NCI-H1417 (cell line): ENCODE measurements around the gene TIMM13.

Experiments
- DNase-seq, 3 experiments: peaks; one replicate each; lab custom pipeline; 2025; lab: John Stamatoyannopoulos, UW

TIMM13 gene

DNA sequence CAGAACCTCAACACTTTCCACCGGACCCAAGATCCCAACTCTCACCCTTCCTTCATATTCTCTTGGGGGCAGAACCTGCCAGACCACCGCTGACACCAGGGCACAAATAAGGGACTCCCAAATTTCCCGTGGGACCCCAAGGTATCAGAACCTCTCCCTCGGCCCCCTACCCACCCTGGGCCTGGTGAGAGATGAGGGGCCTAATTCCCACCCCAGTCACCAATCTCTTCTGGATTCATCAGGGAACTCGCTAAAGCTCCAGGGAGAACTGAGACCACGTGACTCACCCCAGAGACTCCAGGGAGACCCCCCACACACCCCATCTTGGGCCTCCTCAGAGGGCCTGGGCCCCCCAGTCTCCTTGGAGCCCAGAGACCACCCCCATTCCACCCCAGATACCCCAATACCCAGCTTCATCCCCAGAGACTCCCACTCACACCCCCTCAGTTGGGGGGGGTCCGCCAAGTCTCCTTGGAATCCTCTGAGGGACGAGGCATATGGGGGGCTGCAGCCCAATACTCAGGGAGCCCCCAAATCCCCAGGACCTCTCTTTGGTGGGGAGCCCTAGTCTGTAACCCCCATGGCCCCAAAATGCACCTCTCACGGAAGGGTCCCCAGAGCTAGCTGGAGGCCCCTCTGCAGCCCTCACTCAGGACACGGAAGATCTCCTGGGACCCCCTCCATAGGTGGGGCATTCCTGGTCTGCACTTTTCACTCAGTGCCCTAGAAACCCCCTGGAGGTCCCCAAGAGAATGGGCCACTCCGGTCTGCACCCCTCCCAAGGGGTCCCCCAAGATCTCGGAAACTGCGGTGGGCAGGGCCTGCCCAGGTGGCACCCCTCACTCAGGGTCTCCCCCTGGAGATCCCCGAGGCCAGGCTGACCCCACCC lies 27.8 kb upstream of the TIMM13 start:
- no peak for DNase-seq

DNA sequence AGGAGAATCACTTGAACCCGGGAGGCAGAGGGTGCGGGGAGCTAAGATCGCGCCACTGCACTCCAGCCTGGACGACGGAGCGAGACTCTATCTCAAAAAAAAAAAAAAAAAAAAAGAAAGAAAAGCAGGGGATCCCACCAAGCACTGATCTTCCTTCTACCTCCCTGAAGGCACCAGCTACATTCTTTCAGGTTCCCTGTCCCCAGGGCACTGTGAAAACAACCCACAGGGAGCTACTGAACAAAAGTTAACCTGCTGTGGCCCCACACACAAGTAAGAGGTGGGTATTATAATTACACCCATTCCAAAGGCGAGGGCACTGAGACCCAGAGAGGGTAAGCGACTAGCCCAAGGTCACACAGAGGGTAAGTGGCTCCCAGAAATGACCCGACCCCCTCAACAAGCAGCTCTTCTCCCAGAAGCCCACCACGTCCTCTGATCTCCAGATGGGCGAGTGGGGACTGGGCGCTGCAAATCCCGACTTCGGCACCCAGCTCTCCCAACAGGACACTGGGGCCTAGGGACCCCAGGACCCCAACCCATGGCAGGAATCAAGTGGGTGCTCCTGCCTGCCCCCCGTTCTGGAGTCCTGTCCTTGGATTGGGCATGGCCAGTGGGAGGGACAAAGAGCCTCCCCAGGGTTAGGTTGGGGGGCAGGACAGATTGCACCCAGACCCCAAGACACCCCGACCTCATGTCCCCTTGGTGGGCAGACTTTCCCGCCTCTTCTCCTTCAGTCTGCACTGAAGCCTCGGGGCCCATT lies 27.0 kb upstream of the TIMM13 start:
- DNase-seq = no peak

DNA sequence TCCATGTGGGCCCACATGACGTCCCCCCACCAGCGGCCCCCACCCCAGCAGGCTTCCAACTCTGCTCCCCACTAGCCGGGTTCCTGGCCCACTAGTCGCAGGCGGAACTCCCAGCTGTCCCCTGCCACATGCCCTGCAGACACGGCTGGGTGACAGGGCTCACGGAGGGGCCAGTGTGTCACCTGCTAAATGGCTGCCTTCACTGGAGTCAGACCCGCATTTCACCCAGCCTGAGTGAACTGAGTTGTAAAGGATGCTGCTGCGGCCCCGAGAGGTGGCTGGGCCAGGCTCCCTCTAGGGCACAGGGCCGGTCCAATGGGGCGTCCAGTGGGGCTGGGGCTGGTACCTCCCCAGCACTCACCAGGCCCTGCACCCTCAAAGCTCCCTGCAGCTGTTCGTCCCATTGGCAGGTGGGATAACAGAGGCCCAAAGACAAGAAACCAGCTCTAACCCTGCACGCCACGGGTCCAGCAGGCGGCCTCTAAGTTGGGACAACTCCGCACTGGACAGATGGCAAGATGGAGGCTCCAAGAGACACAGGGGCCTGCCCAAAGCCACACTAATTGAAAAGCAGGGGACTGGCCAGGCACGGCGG lies 26.1 kb upstream of the TIMM13 start:
- no peak for DNase-seq

DNA sequence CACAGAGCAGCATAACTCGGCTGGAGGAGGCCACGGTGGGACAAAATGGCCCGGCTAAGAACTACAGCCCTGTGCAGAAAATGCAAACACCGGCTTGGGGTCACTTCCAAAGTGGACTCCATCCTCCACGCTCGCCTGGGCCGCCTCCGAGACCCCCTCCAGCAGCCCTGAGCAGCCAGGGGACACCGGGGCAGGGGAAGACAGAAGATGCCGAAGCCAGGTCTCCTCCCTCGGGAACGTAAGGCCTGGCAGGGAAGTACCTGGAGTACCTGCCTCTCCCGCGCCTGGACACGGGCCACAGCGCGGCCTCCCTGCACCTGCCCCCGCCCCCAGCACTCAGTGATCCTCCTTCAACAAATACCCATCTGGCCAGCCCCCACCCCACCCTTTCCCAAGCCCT lies 24.4 kb upstream of the TIMM13 start:
- DNase-seq = no peak

DNA sequence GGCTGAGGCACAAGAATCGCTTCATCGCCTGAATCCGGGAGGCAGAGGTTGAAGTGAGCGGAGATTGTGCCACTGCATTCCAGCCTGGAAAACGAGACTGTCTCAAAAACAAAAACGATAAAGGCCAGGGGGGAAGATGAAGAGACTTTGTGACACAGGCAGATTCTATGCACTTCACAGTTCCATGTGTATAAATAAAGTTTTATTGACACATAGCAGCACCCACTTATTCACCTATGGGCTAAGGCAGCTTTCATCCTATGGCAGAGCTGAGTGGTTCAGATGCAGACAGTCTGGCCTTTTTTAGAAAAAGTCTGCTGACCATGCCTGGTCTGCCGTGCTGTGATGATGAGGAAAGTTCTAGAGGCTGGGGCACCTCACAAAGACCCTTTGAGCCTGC lies 23.8 kb upstream of the TIMM13 start:
- no peak for DNase-seq

DNA sequence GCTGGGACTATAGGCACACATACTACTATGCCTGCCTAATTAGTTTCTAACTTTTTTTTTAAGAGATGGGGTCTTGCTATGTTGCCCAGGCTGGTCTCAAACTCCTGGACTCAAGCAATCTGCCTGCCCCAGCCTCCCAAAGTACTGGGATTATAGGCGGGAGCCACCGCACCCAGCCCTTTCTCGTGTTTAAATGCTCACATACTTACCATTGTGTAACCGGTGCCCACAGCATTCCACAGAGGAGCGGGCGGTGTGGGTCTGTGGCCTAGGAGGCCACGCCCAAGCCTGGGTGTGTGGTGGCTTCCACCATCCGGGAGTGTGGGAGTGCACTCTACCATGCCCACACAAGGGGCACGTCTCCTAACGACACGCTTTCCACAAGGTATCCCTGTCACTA lies 21.6 kb upstream of the TIMM13 start:
- DNase-seq = no peak

DNA sequence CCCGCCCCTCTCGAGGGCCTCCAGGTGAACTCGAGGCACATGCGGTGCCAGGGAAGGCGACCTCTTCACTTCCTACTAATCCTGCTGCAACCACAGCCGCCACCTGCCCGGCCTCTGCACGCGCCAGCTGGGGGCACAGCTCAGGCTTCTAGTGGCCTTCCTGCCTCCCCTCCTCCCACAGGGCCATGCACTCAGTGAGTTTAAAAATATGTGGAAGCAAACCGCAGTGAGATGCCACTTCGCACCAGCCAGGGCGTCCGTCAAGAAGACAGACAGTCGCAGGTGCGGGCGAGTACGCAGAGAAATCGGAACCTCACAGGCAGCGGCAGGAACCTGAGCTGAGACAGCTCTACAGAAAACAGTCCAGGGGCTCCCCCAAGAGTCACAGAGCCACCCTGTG lies 19.0 kb upstream of the TIMM13 start:
- peak; percentile 24 to 63 (median 43) for DNase-seq

DNA sequence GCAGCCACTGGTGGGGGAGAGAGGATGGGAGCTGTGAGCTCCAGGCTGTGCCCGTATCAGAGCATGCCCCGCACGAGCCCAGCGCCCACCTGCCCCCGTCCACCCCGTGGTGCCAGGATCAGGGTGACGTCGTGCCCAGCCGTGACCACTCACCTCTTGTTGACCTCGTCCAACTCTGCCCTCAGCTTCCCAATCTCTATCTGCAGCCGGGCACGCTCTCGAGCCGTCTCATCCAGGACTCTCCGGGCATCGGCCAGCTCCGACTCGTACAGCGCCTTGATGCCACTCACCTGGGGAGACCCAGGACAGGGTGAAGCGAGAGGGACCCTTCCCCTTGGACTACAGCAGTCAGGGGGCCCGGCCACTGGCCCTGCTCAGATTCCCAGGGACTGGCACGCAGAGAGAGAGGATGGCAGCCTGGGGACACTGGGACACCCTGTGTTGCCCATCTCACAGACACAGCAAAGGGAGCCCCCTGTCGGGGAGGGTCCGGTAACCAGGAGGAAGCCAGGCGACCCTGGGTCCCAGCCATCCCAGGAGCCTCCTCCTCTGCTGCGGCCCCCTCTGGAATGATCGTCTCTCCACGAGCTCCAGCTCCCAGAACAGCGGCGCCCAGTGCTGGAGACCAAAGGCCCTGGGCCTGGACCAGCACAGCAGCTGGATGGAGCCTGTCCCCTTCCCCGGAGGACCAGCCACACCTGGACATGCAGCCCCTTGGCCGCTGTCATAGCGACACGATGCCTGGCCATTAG lies 17.0 kb upstream of the TIMM13 start:
- DNase-seq = no peak

DNA sequence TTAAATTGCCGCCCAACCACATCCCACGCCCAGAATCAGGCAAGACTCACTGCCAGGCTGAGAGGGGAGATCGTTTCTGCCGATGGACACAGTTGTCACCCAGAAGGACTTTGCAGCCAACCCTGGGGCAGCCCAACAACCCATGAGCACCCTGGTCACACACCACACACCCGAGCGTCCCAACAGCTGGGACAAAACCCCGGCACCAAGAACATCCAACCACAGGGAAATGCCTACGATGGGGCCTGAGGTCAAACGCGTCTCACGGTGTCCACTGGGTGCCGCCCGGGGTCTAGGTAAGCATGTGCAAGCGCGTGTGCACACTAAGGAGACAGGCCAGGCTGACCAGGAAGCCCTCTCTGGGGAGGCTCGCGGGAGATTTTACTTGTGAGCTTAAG lies 16.4 kb upstream of the TIMM13 start:
- no peak for DNase-seq

DNA sequence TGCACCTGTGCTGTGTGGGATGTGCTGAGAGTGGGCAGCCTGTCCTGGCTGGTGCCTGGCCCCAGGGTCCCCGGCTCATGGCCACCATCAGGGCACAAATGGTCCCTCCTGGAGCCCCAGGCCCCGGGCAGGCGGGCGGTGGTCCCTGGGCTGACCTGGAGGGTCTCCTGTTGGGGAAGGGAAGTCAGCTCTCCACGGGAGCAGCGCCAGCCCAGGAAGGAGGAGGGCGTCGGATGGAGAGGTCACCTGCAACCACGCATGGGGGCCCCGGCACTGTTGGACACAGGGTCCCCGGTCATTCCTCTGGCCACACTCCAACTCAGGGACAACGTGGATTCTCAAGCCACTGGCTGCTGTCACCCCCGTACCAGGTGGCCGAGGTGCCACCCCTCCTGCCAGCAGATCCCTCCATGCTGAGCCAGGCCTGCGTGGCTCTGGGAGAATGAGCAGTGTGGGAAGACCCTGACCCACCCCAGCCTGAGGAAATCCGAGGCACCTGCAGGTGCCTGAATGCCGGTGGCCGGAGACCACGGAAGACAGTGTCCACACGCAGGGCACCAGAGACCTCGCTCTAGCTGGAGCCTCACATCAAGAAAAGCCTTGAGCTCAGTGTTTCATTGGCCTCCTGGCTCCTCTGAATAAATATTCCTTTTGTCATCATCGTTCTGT lies 15.9 kb upstream of the TIMM13 start:
- DNase-seq = no peak

DNA sequence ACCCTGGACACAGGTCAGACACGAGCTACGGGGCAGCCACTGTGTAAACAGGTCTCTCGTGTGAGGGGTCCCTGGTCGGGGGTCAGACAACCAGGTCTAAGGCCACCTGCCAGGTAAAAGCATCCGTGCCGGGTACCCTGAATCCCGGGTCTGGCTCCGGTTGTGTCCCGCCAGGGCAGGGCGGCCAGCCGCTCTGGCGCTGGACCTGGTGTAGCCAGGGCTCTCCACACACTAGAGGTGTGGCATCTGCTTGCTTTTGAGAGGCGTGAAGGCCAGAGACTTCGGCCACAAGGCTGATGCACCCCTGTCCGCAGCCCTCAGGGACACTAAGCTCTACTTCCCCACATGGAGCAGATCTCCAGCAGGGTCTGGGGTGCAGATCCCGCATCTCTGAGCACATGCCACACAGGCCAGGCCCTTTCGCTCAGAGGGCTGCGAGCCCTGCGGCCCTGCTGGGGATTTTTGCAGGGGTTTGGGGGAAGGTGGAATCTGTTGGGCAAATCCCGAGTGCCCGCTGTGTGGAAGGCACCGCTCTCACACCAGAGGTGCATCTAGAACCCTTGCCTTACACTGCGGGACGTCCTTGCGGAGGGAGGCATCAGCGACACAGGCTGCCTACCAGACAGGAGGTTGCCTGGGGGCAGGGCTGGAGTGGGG lies 13.8 kb upstream of the TIMM13 start:
- DNase-seq = no peak

DNA sequence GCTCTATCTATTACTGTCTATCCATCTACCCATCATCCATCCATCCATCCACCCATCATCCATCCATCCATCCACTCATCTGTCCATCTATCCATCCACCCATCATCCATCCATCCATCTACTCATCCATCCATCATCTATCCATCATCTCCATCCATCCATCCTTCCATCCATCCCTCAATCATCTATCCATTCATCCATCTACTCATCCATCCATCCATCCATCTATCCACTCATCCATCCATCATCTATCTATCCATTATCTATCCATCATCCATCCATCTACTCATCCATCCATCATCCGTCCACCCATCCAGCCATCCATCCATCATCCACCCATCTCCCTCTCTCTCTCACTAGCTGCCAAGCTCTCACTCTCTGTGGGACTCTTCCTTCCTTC lies 13.1 kb upstream of the TIMM13 start:
- DNase-seq = no peak

DNA sequence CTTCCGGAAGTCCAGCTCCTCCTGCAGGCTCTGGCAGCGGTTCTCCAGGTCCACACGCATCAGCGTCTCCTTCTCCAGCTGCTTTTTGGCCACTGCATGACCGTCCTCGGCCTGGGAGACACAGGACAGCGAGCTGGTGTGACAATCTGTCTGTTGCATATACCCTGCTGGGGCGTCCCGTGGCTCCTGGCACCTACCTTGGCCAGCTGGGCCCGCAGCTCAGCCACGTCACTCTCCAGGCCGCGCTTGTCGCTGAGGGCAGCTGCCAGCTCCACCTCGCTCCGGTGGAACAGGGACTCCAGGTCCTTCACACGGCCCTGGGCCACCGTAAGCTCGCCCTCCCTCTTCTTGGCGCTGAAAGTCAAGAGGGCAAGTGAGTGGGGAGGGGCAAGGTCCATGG lies 10.8 kb upstream of the TIMM13 start:
- no peak for DNase-seq

DNA sequence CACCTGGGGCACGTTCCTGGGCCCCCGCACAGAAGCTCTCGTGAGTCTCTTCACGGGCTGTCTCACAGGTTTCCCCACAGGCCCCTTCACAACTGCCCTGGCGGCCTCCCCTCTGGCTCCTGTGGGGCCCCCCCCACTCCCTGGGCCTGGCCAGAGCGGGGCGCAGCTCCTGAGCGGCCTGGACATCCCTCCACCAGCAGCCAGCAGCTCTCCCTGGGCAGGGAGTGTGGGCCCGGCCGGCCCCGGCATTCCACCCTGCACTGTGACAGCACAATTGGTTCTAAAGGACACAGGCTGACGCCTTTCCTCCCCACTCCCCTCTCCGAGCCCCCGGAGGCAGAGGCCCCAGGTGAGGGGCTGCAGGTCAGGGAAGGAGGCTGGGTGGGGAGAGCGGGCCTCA lies 9.5 kb upstream of the TIMM13 start:
- no peak for DNase-seq

DNA sequence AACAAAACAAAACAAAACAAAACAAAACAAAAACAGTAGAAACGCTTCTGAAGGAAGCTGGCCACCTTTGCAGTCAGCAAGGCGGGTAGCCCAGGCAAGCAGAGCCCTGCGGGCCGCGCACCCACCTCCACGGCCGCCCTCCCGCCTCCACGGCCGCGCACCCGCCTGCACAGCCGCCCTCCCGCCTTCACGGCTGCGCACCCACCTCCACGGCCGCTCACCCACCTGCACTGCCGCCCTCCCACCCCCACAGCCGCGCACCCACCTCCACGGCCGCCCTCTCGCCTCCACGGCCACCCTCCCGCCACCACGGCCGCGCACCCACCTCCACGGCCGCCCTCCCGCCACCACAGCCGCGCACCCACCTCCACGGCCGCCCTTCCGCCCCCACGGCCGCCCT lies 9.0 kb upstream of the TIMM13 start:
- DNase-seq = no peak

DNA sequence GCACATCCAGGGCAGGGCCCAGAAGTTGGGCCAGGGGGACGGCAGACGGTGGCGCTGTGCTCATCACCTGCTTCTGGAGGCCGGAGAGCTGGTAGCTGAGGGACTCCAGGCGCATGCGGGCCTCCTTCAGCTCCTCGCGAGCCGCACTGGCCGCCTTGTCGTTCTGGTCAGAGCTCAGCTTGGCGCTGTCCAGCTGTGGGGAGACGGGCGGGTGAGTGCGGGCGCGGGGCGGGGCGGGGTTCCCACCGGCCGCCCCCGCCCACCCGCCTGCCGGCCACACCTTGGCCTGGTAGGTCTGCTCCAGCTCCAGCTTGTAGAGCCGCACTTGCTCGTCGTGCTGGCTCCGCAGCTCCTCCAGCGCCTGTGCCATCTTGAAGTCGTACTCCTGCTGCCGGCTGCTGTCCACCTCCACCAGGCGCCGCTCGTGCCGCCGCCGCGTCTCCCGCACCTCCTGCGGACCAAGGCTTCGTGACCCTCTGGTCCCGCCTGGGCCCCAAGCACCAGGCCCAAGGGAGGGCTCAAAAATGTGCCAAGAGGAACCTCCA lies 7.4 kb upstream of the TIMM13 start:
- DNase-seq = no peak

DNA sequence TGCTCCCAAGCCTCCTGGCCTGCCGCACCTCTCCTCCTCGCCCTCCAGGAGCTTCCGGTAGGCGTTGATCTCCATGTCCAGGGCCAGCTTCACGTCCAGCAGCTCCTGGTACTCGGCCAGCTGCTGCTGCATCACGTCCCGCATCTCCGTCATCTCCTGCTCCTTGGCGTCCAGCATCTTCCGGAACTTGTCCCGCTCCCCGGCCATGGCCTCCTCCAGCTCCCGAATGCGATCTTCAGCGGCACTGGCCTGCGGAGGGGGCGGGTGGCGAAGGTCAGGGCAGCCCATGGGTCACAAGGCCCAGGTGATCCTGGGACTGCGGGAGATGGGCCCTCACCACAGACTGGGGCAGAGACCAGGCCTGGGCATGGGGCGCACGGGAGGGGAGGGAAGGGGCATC lies 6.9 kb upstream of the TIMM13 start:
- DNase-seq = no peak

DNA sequence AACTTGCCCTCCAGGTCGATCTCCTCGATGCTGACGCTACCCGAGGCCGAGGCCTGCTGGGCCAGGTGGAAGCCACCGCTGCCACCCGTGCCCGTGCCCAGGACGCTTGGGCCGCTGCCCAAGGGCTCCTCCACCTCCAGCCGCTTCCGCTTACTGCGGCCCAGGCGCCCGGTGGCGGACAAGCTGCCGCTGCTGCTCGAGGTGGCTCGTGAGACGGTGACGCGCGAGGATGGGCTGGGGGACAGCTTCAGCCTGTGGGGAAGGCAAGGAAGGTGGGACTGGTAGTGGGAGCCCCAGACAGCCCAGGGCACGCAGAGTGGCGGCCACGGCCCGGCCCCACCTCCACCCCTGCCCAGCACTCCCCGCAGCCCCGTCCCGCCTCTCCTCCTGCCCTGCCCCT lies 6.5 kb upstream of the TIMM13 start:
- DNase-seq = no peak

DNA sequence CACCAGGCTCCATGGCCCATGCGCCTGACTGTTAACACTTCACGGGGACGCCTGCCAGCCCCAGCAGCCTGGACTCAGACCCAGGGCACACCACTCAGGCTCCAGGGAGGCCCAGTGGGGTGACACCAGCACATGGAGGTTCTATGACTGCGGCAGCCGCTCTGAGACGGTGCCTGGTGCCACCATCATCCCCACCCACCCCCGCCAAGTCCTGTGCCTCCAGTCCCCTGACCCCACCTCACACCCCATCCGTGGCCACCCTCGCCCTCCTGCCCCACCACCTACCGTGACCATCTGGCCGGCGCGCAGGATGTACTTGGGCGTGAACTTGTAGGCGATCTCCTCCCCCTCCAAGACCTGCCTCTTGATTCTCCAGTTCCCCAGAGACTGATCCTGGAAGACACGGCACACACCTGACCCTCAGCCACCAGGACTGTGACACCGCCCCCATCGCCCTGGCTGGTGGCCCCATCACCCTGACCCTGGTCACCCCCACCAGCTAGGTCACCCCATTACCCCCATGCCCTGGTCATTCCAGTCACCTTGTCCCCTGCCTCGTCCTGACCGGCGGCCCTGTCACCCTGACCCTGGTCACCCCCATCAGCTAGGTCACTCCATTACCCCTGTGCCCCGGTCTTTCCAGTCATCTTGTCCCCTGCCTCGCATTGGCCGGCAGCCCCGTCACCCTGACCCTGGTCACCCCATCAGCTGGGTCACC lies 4.9 kb upstream of the TIMM13 start:
- DNase-seq = no peak

DNA sequence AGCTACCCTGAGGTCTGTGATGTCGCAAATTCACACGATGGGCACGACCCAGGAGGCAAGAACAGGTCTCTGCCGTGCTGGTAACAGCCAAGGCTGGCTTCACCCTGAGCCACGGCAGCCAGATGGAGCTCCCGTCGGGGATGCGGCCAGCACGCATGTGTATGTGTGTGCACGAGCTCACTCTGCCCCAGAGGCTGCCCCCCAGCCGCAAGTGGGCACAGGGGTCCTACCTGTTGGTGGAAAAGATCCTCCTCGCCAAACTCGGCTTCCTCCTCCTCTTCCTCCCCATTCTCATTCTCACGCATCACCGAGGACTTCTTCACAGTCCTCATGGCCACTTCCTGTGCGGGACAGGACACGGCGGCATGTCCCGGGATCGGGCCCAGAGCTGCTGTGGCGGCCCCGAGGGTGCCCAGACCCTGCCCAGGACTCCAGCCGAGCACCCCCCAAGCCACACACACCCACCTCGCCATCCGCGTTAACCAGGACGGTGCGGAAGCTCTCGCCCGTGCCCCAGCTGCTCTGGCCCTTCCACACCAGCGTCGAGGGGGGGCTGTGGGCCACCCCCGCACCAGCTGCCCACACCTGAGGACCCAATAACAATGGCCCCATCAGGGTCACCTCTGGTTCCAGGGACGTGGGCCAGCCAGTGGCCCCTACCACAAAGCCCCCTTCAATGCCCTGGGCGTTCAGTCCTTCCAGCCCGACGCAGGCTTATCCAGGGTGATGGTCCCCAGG lies 4.1 kb upstream of the TIMM13 start:
- DNase-seq = no peak
